Endothelial cell of umbilical vein (primary cell): Measurements from ENCODE around the gene LMO7. TPM values are rescaled to one million over a fixed set of nuclear protein-coding genes. Genes with fewer than 3 reads are reported as not detected.

ENCODE experiments used
- BruUV-seq: library from RNA; stranded (reverse); fragments of 400-500 nt; replicated peaks from 2 replicates; lab custom pipeline; 2021; lab: Mats Ljungman, UMichigan
- CTCF ChIA-PET: fragments of 300-600, 350-600 bp; sonication (Branson Sonifier 250); formaldehyde crosslinking; loops from one replicate; lab custom pipeline; 2021; ENCODE audit warnings: antibody characterized with exemption, inconsistent platforms; lab: Charles Lee
- POLR2A ChIA-PET: fragments of 300-600, 350-600 bp; sonication (Branson Sonifier 250); formaldehyde crosslinking; loops from one replicate; lab custom pipeline; 2021; ENCODE audit warnings: antibody characterized with exemption, inconsistent platforms; lab: Charles Lee
- DNase-seq: peaks from one replicate; pipeline ENCODE4 v3.0.0-alpha.2; 2011; ENCODE audit warnings: low read depth, low spot score
- FAIRE-seq: peaks from 2 replicates; lab custom pipeline; 2011; peaks lifted over from hg19 to GRCh38; lab: Jason Lieb, UNC
- H2AFZ ChIP-seq: 2 replicates; pipeline ENCODE4 v1.6.0; 2012; ENCODE audit warnings: low read depth, low read length, control low read depth, inconsistent platforms
- H3K27ac ChIP-seq: 2 replicates; pipeline ENCODE4 v1.5.1; 2011; ENCODE audit warnings: low read depth, mild to moderate bottlenecking, control low read depth, low read length, moderate library complexity; ENCODE audit not compliant: insufficient read depth
- H3K27me3 ChIP-seq, 2 experiments: 2 replicates each; pipeline versions ENCODE4 v1.6.0 to v1.6.1; 2011; ENCODE audit warnings: low read length in 2 of 2, mixed read lengths in 1 of 2; ENCODE audit not compliant: control insufficient read depth in 2 of 2, insufficient read depth in 2 of 2
- H3K36me3 ChIP-seq, 2 experiments: 2 replicates in 1 of 2; 3 replicates in 1 of 2; pipeline ENCODE4 v1.5.1; 2011; ENCODE audit warnings: low read length in 2 of 2, mild to moderate bottlenecking in 1 of 2, moderate library complexity in 1 of 2; ENCODE audit not compliant: control insufficient read depth in 2 of 2, insufficient read depth in 2 of 2; ENCODE audit errors: extremely low read depth in 1 of 2
- H3K4me1 ChIP-seq: 3 replicates; pipeline ENCODE4 v1.5.1; 2011; ENCODE audit warnings: mild to moderate bottlenecking, low read length; ENCODE audit not compliant: control insufficient read depth, insufficient read depth; ENCODE audit errors: extremely low read depth
- H3K4me2 ChIP-seq: 2 replicates; pipeline ENCODE4 v1.6.1; 2011; ENCODE audit warnings: low read length, control low read depth, mixed read lengths; ENCODE audit not compliant: insufficient read depth
- H3K4me3 ChIP-seq, 3 experiments: fragments of 200-600 bp in 1 of 3; sonication (generic), shearing (Covaris generic) in 1 of 3; replicated peaks in 1 of 3; 2 replicates each; pipeline ENCODE4 v1.5.1; 2011 to 2016; ENCODE audit warnings: control low read depth in 3 of 3, low read length in 3 of 3, mild to moderate bottlenecking in 2 of 3, inconsistent platforms in 1 of 3, low read depth in 1 of 3, moderate library complexity in 1 of 3; ENCODE audit not compliant: insufficient read depth in 1 of 3
- H3K79me2 ChIP-seq: 2 replicates; pipeline ENCODE4 v1.6.0; 2012; ENCODE audit warnings: low read length, inconsistent platforms; ENCODE audit not compliant: control insufficient read depth, insufficient read depth
- H3K9ac ChIP-seq: replicated peaks from 2 replicates; pipeline ENCODE3; 2011; ENCODE audit warnings: low read length, control low read depth; ENCODE audit not compliant: insufficient read depth; ENCODE audit errors: extremely low read depth
- H3K9me1 ChIP-seq: replicated peaks from 3 replicates; pipeline ENCODE4 v1.6.0; 2011; ENCODE audit warnings: mild to moderate bottlenecking, low read length; ENCODE audit not compliant: control insufficient read depth, insufficient read depth; ENCODE audit errors: extremely low read depth
- H3K9me3 ChIP-seq: replicated peaks from 2 replicates; pipeline ENCODE4 v1.5.1; 2012; ENCODE audit warnings: low read length, inconsistent platforms; ENCODE audit not compliant: control insufficient read depth, insufficient read depth
- H4K20me1 ChIP-seq: replicated peaks from 2 replicates; pipeline ENCODE3; 2011; ENCODE audit warnings: mild to moderate bottlenecking, low read length; ENCODE audit not compliant: control insufficient read depth, insufficient read depth; ENCODE audit errors: extremely low read depth
- CTCF ChIP-seq, 2 donors: IDR thresholded peaks; 1 replicate in 1 of 2; 2 replicates in 1 of 2; pipeline ENCODE4 v1.5.1; 2011; ENCODE audit warnings: low read length in 2 of 2, mild to moderate bottlenecking in 2 of 2, moderate library complexity in 2 of 2, control low read depth in 1 of 2, inconsistent platforms in 1 of 2, low read depth in 1 of 2; ENCODE audit not compliant: insufficient read depth in 1 of 2; ENCODE audit errors: extremely low read depth in 1 of 2
- EZH2 ChIP-seq: IDR thresholded peaks from 2 replicates; pipeline ENCODE4 v1.6.1; 2012; ENCODE audit warnings: borderline replicate concordance, low read depth, mild to moderate bottlenecking, moderate library complexity, low read length, inconsistent platforms; ENCODE audit not compliant: severe bottlenecking
- GATA2 ChIP-seq: IDR thresholded peaks from 2 replicates; pipeline ENCODE4 v1.7.0; 2011; ENCODE audit warnings: low read depth, mild to moderate bottlenecking, moderate library complexity, mixed read lengths, low read length; ENCODE audit not compliant: insufficient read length, insufficient read depth
- JUN ChIP-seq: IDR thresholded peaks from 2 replicates; pipeline ENCODE4 v1.6.1; 2011; ENCODE audit warnings: borderline replicate concordance, low read depth; ENCODE audit not compliant: insufficient read length, insufficient read depth
- MAX ChIP-seq: IDR thresholded peaks from 2 replicates; pipeline ENCODE4 v1.6.1; 2011; ENCODE audit not compliant: insufficient read depth, insufficient read length
- MYC ChIP-seq: IDR thresholded peaks from one replicate; pipeline ENCODE4 v1.6.1; 2011; ENCODE audit warnings: mild to moderate bottlenecking, low read depth, low read length
- POLR2A ChIP-seq: IDR thresholded peaks from 2 replicates; pipeline ENCODE4 v1.6.1; 2012; ENCODE audit warnings: low read depth, mild to moderate bottlenecking, control low read depth, low read length
- POLR2AphosphoS5 ChIP-seq: IDR thresholded peaks from 2 replicates; pipeline ENCODE4 v1.6.1; 2012; ENCODE audit warnings: low read depth, mild to moderate bottlenecking, control low read depth, low read length, moderate library complexity; ENCODE audit not compliant: insufficient read depth
- dilution Hi-C: fragments of 300-500 bp; cut with MboI; formaldehyde crosslinking; loops from one replicate; pipeline ENCODE4 v1.15.0; 2019; ENCODE audit warnings: low sequenced_read_pairs; ENCODE audit not compliant: extremely low pct_ligation_motif_present
- intact Hi-C: fragments of 100-400 bp; cut with micrococcal nuclease; formaldehyde crosslinking; loops from one replicate; pipeline ENCODE4 v1.10.0; 2022
- polyA plus RNA-seq, 4 experiments: library from polyadenylated mRNA; depleted of rRNA in 3 of 4; stranded (reverse) in 3 of 4; unstranded in 1 of 4; fragments of >200 nt; gene quantifications; 2 replicates each; pipeline versions ENCODE4 v1.2.1 to v1.2.3, GENCODE V29; 2011 to 2012; ENCODE audit warnings: missing spikeins in 1 of 4
- total RNA-seq: library from RNA; stranded (reverse); gene quantifications from 2 replicates; pipeline ENCODE4 v1.2.3, GENCODE V29; 2021

LMO7 gene
- total and polyA plus RNA-seq, 2 donors (not counting 3 experiments of a cell fraction or from before 2014, with no cell fraction given), result 10.5 to 21.1 TPM

GRCh38 chr13:75843991-75844390 is 207.9 kb downstream of the LMO7 start:
- Histone ChIP-seq H3K36me3 (peaks cover 0 to 4% of the 10 kb centered on the region in 2 experiments), H3K9me1 (no peaks in the 10 kb centered on the region), H2AFZ (no peak overlapping the region), H3K4me1 (no peaks in the 10 kb centered on the region), H3K9me3 (no peaks in the 10 kb centered on the region), H4K20me1 (no peaks in the 10 kb centered on the region), H3K79me2 (no peaks in the 10 kb centered on the region), H3K9ac (no peak overlapping the region), H3K27ac (no peak overlapping the region), H3K4me2 (no peak overlapping the region), H3K4me3 (no peak overlapping the region), H3K27me3 (no peaks in the 10 kb centered on the region)
- ChIA-PET POLR2A (no interaction called here), CTCF (interaction anchor here (0.8 to 5.1 kb wide), 2 partner anchors 12 to 148 kb away, joined by 3 to 25 read pairs; no protein-coding TSS in a partner anchor)
- dilution Hi-C loops (no loop called here), intact Hi-C loops (no loop called here)
- DNase-seq (no peak), FAIRE-seq (no peak)
- no peak for TF ChIP-seq POLR2AphosphoS5
- no peak for TF ChIP-seq CTCF (IDR thresholded peaks at IDR 0.05; ENCODE audit: extremely low read depth in 1 of 2, insufficient read depth in 1 of 2, low read depth in 1 of 2, low read length in 2 of 2)
- TF ChIP-seq JUN, result no peak
- TF ChIP-seq EZH2, result no peak
- TF ChIP-seq MYC, result no peak
- BruUV-seq, result no TSS peak

GRCh38 chr13:75847588-75847987 is 211.5 kb downstream of the LMO7 start:
- Histone ChIP-seq H3K79me2 (no peaks in the 10 kb centered on the region), H3K9ac (no peak overlapping the region), H3K27ac (no peak overlapping the region), H2AFZ (no peak overlapping the region), H4K20me1 (no peaks in the 10 kb centered on the region), H3K9me3 (no peaks in the 10 kb centered on the region), H3K4me2 (no peak overlapping the region), H3K4me3 (no peak overlapping the region), H3K9me1 (no peaks in the 10 kb centered on the region), H3K4me1 (no peaks in the 10 kb centered on the region), H3K36me3 (no peaks in the 10 kb centered on the region), H3K27me3 (no peaks in the 10 kb centered on the region)
- dilution Hi-C loops, result no loop called here
- DNase-seq (no peak), FAIRE-seq (no peak)
- TF ChIP-seq GATA2, result no peak
- no peak for TF ChIP-seq POLR2A
- no peak for TF ChIP-seq JUN
- no peak for TF ChIP-seq EZH2
- no peak for TF ChIP-seq CTCF (IDR thresholded peaks at IDR 0.05; ENCODE audit: extremely low read depth in 1 of 2, insufficient read depth in 1 of 2, low read depth in 1 of 2, low read length in 2 of 2)
- no peak for TF ChIP-seq MYC
- TF ChIP-seq MAX, result no peak
- intact Hi-C loops, result no loop called here
- CTCF ChIA-PET, result no interaction called here
- BruUV-seq, result no TSS peak
- POLR2A ChIA-PET, result no interaction called here
